ENCODE measurements around the gene ATP4A.
A peak's percentile ranks its signal among the peaks of the same experiment; 100 is the strongest.
"Not testable (repeated sequence)": the region's sequence is repeated elsewhere in the genome, so short reads cannot be mapped to it uniquely, and the experiment has no call there.

The ATP4A gene

DNA sequence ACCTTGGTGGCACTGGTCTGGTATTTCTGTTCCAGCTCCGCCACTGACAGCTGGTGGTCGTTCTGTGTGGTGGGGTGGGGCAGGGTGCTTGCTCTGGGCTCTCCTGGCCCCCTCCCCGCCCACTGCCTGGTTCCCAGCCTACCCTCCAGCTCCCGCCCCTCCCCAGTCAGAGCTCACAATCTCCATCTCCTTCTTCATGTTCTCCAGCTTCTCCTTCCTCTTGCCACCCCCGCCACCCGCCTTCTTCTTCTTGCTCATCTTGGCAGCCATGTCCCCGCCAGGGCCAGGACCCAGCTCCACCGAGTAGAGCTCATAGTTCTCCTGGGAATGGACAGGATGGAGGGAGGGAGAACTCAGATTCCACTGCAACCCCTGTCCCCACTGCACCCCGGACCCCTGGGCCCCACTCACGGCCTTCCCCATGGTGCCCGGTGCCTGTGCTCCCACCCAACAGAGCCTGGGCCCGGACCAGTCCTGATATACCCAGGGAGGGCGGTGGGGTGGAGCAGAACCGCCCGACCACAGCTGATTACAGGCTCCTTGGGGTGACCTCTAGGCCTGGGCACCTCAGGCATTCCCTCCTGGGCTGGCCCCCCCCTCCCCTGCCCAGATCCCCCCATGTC lies at the start of gene ATP4A:
TSS of gene ATP4A (minus strand) at position 452 of the 623 bp plus-strand sequence. CDS start at position 423, 29 bp downstream.
- no peak for DNase-seq

DNA sequence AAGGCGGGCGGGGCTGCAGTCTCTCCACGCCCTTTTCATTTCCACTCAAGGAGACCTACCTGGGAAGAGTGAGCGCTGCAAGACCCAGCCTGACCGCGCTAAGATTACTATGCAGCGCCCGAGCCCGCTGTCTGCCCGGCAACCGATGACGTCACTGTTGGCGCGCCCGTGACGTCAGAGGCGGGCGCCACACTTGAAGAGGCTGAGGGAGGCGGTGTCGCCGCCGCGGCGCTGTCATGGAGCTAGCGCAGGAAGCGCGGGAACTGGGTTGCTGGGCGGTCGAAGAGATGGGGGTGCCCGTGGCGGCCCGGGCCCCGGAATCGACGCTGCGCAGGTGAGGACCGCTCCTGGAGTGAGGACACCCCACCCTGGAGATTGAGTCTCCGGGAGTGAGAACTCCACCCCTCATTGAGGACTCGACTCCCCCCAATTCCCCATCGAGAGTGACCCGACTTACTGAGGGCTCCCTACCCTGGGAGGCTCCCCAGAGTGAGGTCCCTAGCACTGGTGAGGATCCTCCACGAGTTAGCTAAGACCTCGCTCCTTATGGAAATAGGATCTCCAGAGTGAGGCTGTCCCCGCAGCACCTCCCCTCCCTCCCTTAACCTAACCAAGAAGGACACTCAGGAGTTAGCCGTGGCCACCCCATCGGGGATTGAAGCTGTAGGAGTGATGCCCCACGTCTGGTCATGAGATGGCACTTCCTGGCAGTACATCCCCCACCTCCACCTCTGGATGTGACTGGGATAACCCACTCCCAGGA lies 49.3 kb upstream of the ATP4A start, which contains the start of gene HAUS5:
TSS of gene HAUS5 (plus strand) at position 177 of the 763 bp plus-strand sequence. CDS start at position 237, 60 bp downstream.
- peak; percentile 94 for DNase-seq

GRCh38 chr19:35612224-35612558 lies 48.7 kb upstream of the ATP4A start:
- DNase-seq, result no peak

DNA sequence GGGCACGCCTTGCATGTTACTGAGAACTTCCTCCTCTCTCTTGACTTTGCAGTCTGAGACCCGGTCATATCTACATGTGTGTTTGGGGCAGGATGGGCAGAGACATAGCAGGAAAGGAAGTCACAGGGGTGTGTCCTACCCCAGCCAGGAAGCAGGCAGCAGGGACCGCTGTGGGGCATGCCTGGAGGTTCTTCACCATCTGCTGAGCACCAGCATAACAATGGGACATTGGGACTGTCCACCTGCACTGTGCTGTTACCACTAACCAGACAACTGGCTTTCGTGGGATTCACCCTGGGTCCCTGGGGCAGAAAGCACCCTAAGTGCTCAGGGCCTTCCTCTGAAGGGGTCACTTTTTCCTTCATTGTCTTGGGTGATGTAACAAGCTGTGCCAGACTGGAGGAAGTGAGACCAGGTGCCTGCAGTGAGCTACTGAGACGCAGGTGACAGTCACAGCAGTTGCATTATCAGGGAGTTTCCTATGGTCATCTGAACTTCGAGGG lies 46.4 kb upstream of the ATP4A start:
- DNase-seq, result peak; percentile 53

GRCh38 chr19:35608251-35608650 lies 44.8 kb upstream of the ATP4A start:
- no peak for DNase-seq

DNA sequence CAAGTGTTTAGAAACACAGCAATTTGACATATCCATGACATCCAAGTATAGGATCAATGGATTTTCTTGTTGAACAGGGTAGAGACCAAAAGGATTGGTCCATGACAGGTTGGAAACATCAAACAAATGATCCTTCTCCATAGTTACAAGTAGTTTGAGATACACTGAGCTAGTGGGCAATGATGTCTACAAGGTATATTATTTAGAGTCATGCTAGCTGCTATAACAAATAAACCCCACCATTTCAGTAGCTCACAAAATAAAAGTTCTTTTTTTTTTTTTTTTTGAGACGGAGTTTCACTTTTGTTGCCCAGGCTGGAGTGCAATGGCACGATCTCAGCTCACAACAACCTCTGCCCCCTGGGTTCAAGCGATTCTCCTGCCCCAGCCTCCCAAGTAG lies 44.2 kb upstream of the ATP4A start:
- DNase-seq, result no peak

DNA sequence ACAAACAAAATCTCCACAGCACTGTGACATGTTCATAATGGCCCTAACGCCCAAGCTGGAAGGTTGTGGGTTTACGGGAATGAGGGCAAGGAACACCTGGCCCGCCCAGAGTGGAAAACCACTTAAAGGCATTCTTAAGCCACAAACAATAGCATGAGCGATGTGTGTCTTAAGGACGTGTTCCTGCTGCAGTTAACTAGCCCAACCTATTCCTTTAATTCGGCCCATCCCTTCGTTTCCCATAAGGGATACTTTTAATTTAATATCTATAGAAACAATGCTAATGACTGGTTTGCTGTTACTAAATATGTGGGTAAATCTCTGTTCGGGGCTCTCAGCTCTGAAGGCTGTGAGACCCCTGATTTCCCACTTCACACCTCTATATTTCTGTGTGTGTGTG lies 43.7 kb upstream of the ATP4A start:
- DNase-seq, result not testable (repeated sequence)

GRCh38 chr19:35604436-35604835 lies 41.0 kb upstream of the ATP4A start:
- not testable (repeated sequence) for DNase-seq

DNA sequence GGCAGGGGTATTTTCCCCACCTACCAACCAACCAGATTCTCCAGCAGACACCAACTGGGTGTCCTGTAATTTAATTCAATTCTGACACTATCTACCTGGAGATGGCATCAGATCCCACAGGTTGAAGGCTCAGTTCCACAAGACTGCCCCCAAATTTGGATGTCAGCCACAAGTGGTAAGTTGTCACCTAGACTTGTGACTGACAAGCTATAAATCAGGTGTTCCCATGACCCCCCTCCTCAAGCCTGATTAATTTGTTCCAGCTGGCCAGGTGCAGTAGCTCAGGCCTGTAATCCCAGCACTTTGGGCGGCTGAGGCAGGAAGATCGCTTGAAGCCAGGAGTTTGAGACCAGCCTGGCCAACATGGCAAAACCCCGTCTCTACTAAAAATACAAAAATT lies 38.5 kb upstream of the ATP4A start:
- no peak for DNase-seq

GRCh38 chr19:35596366-35596999 lies 33.0 kb upstream of the ATP4A start:
- DNase-seq, result no peak

DNA sequence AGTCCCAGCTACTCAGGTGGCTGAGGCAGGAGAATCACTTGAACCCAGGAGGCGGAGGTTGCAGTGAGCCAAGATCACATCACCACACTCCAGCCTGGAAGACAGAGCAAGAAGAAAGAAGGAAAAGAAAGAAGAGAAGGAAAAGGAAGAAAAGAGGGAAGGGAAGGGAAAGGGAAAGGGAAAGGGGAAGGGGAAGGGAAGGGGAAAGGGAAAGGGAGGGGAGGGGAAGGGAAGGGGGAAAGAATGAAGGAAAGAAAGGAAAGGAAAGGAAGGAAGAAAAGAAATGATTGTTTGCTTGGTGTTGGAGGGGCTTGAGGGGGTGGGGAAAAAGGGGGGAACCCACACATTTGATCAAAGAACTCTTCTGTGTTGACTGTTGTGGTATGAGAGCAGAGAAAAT lies 32.5 kb upstream of the ATP4A start:
- no peak for DNase-seq

GRCh38 chr19:35595026-35595425 lies 31.6 kb upstream of the ATP4A start:
- not testable (repeated sequence) for DNase-seq

DNA sequence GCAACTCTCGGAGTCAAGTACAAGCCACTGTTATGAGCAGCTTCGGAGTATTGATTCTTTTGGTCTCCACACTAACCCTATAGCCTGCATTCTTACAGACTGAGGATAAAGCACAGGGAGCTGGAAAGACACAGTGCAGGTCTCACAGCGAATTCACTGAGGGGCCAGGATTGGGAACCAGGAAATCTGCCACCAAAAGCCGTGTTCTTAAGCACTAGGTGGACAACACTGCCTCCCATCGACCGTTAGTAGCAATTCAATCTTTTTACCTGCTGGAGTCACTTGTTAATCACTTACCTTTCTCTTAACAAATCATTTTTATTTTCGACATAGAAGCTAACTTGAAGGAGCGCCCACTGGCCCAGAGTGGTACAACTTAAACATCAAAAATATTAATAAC lies 28.8 kb upstream of the ATP4A start:
- DNase-seq, result peak; percentile 42

DNA sequence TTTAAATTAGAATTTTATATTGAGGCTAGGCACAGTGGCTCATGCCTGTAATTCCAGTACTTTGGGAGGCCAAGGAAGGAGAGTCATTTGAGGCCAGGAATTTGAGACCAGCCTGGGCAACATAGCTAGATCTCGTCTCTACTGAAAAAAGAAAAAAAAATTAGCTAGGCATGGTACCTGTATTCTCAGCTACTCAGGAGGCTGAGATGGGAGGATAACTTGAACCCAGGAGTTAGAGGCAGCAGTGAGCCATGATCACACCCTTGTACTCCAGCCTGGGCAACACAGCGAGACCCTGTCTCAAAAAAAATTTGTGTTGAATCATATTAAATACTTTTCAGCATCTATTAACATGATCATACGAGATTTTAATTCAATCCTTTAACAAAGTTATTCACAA lies 27.4 kb upstream of the ATP4A start:
- DNase-seq, result no peak

DNA sequence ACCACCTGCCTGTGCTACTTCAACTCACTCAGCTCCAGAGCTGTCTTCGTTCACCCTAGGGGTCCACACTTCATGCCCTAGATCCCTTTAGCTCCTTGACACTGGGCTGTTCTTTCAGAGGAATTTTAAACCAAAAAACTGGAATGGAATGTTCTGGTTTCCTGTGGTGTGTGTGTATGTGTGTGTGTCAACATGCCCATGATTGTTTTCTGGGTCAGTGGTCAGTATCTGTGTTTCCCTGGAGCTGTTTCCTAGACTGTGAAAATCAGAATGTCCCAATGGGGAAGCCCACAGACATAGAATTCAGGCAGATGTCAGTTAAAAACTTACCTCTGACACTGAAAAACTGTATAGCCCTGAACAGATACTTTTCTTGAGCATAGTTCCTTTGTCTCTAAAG lies 23.9 kb upstream of the ATP4A start:
- DNase-seq, result no peak

- no peak for DNase-seq
Measured at GRCh38 chr19:35585848-35586247, 22.4 kb upstream of the ATP4A start, which contains the start of gene PMIS2. Gene PMIS2, plus strand, starts transcription at chr19:35586173. Its CDS starts 87 bp downstream, at chr19:35586260.

GRCh38 chr19:35582760-35583159 lies 19.3 kb upstream of the ATP4A start:
- no peak for DNase-seq

GRCh38 chr19:35578707-35579106 lies 15.2 kb upstream of the ATP4A start:
- no peak for DNase-seq

GRCh38 chr19:35577918-35578317 lies 14.5 kb upstream of the ATP4A start:
- no peak for DNase-seq

DNA sequence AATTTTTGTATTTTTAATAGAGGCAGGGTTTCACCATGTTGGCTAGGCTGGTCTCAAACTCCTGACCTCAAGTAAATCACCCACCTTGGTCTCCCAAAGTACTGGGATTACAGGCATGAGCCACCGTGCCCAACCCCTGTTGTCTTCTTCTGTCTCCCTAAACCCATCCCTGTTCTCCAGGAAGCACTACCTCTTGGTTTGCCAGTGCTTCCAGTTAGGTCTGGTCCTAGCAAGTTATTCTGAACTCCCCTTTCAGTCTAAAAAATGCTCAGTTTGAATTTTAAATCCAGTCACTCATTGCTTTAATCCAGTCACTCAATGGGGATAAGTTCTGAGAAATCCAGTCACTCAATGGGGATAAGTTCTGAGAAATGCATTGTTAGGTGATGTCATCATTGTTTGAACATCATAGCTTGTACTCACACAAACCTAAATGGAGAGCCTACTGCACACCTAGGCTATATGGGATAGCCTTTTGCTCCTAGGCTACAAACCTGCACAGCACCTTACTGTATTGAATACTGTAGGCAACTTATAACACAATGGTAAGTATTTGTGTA lies 8.0 kb upstream of the ATP4A start:
- DNase-seq, result no peak

DNA sequence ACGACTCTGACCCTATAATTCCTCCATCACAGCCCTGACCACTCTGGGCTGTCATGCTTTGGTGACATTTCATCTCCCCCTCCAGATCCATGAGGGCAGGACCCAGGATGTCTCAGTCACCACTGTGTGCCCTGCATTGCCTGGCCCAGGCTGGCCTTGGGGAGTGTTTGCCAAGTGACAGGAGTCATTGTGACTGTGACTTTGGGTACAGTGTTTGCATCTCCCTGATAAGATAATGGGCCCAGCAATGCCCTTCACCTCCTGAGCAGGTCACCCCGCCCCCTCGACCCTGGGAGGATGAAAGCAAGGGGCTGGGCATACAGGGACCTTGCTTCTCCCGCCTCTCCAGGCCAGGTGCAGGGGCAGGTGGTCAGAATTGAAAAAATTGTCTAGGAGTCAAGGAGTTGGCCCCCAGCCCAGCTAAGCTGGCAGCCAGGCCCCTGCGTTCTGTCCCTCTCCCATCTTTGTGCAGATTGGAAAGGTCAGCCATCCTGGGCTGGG lies 5.9 kb upstream of the ATP4A start:
- no peak for DNase-seq

DNA sequence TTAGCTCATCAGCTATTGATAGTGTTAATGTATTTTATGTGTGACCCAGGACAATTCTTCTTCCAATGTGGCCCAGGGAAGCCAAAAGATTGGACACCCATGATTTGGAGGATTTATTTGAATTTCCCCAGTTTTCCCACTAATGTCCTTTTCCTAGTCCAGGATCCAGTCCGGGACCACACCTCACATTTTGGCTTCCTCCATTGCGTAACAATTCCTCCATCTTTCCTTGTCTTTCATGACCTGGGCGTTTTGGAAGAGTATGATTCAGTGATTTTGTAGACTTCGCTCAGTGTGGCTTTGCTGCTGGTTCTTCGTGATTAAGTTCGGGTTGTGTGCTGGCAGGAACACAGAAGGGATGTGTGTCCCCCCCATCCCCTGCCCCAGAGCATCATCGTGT lies 3.3 kb upstream of the ATP4A start:
- no peak for DNase-seq
